Fibroblast of lung (primary cell): ENCODE measurements around the gene TBL1X. TPM values are rescaled to one million over a fixed set of nuclear protein-coding genes. Genes with fewer than 3 reads are reported as not detected.

ENCODE experiments used
- DNase-seq, 2 donors: peaks; one replicate each; pipeline versions ENCODE4 v3.0.0 to v3.0.0-alpha.2; 2010; ENCODE audit warnings: low read depth in 2 of 2
- H2AFZ ChIP-seq: 2 replicates; pipeline ENCODE4 v1.5.1; 2012; ENCODE audit warnings: low read length, control low read depth, inconsistent platforms
- H3K27ac ChIP-seq: 2 replicates; pipeline ENCODE4 v1.5.1; 2011; ENCODE audit warnings: low read length, control low read depth; ENCODE audit not compliant: insufficient read depth
- H3K27me3 ChIP-seq: 2 replicates; pipeline ENCODE4 v1.5.1; 2011; ENCODE audit warnings: mild to moderate bottlenecking, low read length; ENCODE audit not compliant: control insufficient read depth, insufficient read depth
- H3K36me3 ChIP-seq: 2 replicates; pipeline ENCODE4 v1.5.1; 2011; ENCODE audit warnings: low read length; ENCODE audit not compliant: control insufficient read depth, insufficient read depth
- H3K4me1 ChIP-seq: 2 replicates; pipeline ENCODE4 v1.5.1; 2011; ENCODE audit warnings: low read length; ENCODE audit not compliant: control insufficient read depth, insufficient read depth; ENCODE audit errors: extremely low read depth
- H3K4me2 ChIP-seq: 2 replicates; pipeline ENCODE4 v1.5.1; 2011; ENCODE audit warnings: low read length, control low read depth; ENCODE audit not compliant: insufficient read depth; ENCODE audit errors: extremely low read depth
- H3K4me3 ChIP-seq, 4 experiments: fragments of 200-600 bp in 1 of 4; sonication (generic) in 1 of 4; replicated peaks in 1 of 4; 2 replicates each; pipeline ENCODE4 v1.5.1; 2011 to 2016; ENCODE audit warnings: low read length in 4 of 4, low read depth in 3 of 4, mild to moderate bottlenecking in 3 of 4, control low read depth in 2 of 4, inconsistent platforms in 1 of 4, mixed read lengths in 1 of 4; ENCODE audit not compliant: insufficient read depth in 1 of 4; ENCODE audit errors: control extremely low read depth in 1 of 4
- H3K79me2 ChIP-seq: 2 replicates; pipeline ENCODE4 v1.5.1; 2012; ENCODE audit warnings: mild to moderate bottlenecking, low read length, inconsistent platforms; ENCODE audit not compliant: control insufficient read depth, insufficient read depth
- H3K9ac ChIP-seq: 2 replicates; pipeline ENCODE4 v1.5.1; 2011; ENCODE audit warnings: mild to moderate bottlenecking, low read length, control low read depth; ENCODE audit not compliant: insufficient read depth
- H3K9me3 ChIP-seq: 2 replicates; pipeline ENCODE4 v1.5.1; 2012; ENCODE audit warnings: low read depth, low read length; ENCODE audit not compliant: control insufficient read depth, insufficient read depth
- H4K20me1 ChIP-seq: 2 replicates; pipeline ENCODE4 v1.5.1; 2011; ENCODE audit warnings: low read length; ENCODE audit not compliant: control insufficient read depth, insufficient read depth; ENCODE audit errors: extremely low read depth
- EZH2 ChIP-seq: IDR thresholded peaks from 2 replicates; pipeline ENCODE4 v1.5.1; 2012; ENCODE audit warnings: low read length, control low read depth, mild to moderate bottlenecking; ENCODE audit errors: missing control alignments
- polyA plus RNA-seq, 2 donors: library from polyadenylated mRNA; depleted of rRNA in 1 of 2; stranded (reverse) in 1 of 2; unstranded in 1 of 2; fragments of >200 nt; gene quantifications; 2 replicates each; pipeline ENCODE4 v1.2.1, GENCODE V29; 2011 to 2012; ENCODE audit warnings: missing spikeins in 1 of 2
- total RNA-seq: library from RNA; depleted of rRNA; stranded (reverse); fragments of >200 nt; gene quantifications from 2 replicates; pipeline ENCODE4 v1.2.1, GENCODE V29; 2014
- TF ChIP-seq, protein P1 (sequence below), 2 donors: IDR thresholded peaks in 1 of 2; conservative IDR thresholded peaks in 1 of 2; 1 replicate in 1 of 2; 2 replicates in 1 of 2; pipeline ENCODE4 v1.5.1; 2011 to 2012; ENCODE audit warnings: low read length in 2 of 2, control low read depth in 1 of 2, inconsistent platforms in 1 of 2, low read depth in 1 of 2, mild to moderate bottlenecking in 1 of 2

The TBL1X gene
- total and polyA plus RNA-seq, 2 donors (not counting 1 experiment from before 2014, with no cell fraction given), result 25.8 to 29.4 TPM

DNA sequence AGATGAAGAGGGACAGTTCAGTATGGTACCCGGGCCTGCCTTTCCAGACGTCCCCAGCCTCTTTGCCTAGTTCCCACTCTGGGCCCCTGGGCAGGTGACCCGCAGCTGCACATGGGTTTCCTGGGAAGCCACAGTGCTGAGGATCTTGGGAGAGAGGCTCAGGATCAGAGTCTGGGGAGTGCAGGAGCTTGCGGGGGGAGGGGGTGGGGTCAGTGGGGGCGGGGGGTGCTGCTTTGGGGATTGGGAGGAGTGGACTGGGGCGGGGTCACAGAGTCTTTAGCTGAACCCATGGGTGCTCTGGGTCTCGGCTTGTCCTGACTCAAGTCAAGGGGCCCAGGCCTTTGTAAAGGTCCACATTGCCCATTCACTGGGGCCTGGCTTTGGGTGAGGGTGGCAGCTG is 63.6 kb downstream of the TBL1X start:
- Histone ChIP-seq H3K9me3 (no peaks in the 10 kb centered on the region), H3K27ac (no peak overlapping the region), H3K4me1 (peaks cover 11% of the 10 kb centered on the region), H3K4me2 (no peak overlapping the region), H2AFZ (no peak overlapping the region), H4K20me1 (no peaks in the 10 kb centered on the region), H3K36me3 (no peaks in the 10 kb centered on the region), H3K4me3 (no peak overlapping the region), H3K27me3 (no peaks in the 10 kb centered on the region), H3K9ac (no peak overlapping the region), H3K79me2 (peaks cover 28% of the 10 kb centered on the region)
- TF ChIP-seq EZH2, result no peak
- TF ChIP-seq, protein P1, sequence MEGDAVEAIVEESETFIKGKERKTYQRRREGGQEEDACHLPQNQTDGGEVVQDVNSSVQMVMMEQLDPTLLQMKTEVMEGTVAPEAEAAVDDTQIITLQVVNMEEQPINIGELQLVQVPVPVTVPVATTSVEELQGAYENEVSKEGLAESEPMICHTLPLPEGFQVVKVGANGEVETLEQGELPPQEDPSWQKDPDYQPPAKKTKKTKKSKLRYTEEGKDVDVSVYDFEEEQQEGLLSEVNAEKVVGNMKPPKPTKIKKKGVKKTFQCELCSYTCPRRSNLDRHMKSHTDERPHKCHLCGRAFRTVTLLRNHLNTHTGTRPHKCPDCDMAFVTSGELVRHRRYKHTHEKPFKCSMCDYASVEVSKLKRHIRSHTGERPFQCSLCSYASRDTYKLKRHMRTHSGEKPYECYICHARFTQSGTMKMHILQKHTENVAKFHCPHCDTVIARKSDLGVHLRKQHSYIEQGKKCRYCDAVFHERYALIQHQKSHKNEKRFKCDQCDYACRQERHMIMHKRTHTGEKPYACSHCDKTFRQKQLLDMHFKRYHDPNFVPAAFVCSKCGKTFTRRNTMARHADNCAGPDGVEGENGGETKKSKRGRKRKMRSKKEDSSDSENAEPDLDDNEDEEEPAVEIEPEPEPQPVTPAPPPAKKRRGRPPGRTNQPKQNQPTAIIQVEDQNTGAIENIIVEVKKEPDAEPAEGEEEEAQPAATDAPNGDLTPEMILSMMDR (conservative IDR thresholded peaks at IDR 0.05 in 1 of 2, IDR thresholded peaks at IDR 0.05 in 1 of 2; ENCODE audit: low read depth in 1 of 2, low read length in 2 of 2), result no peak
- DNase-seq, result no peak

DNA sequence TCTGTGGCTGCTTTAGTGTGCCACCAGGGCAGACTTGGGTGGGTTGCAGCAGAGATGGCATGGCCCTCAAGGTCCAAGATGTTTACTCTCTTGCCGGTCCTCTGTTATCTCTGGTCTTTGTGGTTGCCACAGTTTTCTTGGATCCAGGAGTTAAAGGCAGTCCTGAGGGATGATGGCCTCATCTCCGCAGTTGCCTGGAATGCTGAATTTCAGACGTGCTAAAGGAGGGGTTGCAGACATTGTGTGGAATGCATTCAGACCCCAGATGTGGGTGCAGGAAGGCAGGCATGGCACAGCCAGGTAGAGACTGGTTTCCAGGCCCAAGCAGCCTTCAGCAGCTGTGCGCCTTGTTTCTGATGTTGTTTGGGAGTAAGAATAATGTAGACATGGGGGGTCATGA is 64.4 kb downstream of the TBL1X start:
- H3K9ac ChIP-seq, result no peak overlapping the region
- TF ChIP-seq, protein P1 (conservative IDR thresholded peaks at IDR 0.05 in 1 of 2, IDR thresholded peaks at IDR 0.05 in 1 of 2; ENCODE audit: low read depth in 1 of 2, low read length in 2 of 2), result no peak
- TF ChIP-seq EZH2, result no peak
- peaks cover 33% of the 10 kb centered on the region for H3K79me2 ChIP-seq
- H3K27ac ChIP-seq, result no peak overlapping the region
- no peak for DNase-seq
- no peaks in the 10 kb centered on the region for H3K9me3 ChIP-seq
- H3K4me3 ChIP-seq, result no peak overlapping the region
- no peaks in the 10 kb centered on the region for H4K20me1 ChIP-seq
- H2AFZ ChIP-seq, result no peak overlapping the region
- H3K4me2 ChIP-seq, result no peak overlapping the region
- no peaks in the 10 kb centered on the region for H3K27me3 ChIP-seq
- no peaks in the 10 kb centered on the region for H3K36me3 ChIP-seq
- peaks cover 11% of the 10 kb centered on the region for H3K4me1 ChIP-seq

DNA sequence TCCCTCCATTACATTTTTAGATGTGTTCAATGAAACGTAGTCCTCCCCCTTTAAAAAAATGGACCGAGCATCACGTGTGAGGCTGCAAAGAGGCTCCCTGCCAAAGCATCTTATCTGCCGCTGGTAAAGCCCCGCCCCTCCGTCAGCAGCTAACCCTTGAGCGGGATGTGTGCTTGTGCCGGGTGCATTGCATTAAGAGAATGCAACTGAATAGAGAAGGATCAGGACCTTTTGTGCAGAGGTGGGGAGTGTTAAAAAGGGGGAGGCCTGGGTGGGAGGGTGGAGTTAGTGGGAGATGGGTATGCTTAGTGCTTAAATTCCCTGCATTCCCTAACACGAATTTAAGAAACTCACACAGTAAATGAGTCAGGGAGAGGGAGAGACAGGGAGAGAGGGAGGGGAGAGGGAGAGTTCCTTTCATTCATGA is 66.0 kb downstream of the TBL1X start:
- H3K4me3 ChIP-seq, result peak overlapping the region in 1 of 4 experiments; percentile 20
- no peak overlapping the region for H2AFZ ChIP-seq
- H3K9ac ChIP-seq, result no peak overlapping the region

More for the DNA sequence above, 66.0 kb downstream of the TBL1X start:
- TF ChIP-seq EZH2, result no peak
- TF ChIP-seq, protein P1 (conservative IDR thresholded peaks at IDR 0.05 in 1 of 2, IDR thresholded peaks at IDR 0.05 in 1 of 2; ENCODE audit: low read depth in 1 of 2, low read length in 2 of 2), result no peak
- Histone ChIP-seq H3K9me3 (no peaks in the 10 kb centered on the region), H3K4me2 (peak overlapping the region; percentile 59), H3K27me3 (no peaks in the 10 kb centered on the region), H4K20me1 (no peaks in the 10 kb centered on the region), H3K27ac (no peak overlapping the region), H3K36me3 (no peaks in the 10 kb centered on the region), H3K4me1 (peaks cover 15% of the 10 kb centered on the region), H3K79me2 (peaks cover 31% of the 10 kb centered on the region)
- peak; percentile 84 to 94 for DNase-seq
